ENCODE data around the gene STK10. TPM values are rescaled to one million over a fixed set of nuclear protein-coding genes. Genes with fewer than 3 reads are reported as not detected.

Gene STK10
- polyA plus RNA-seq, 1 of the 3 experiments (the other 2 are of a cell fraction), result 11.0 TPM

DNA sequence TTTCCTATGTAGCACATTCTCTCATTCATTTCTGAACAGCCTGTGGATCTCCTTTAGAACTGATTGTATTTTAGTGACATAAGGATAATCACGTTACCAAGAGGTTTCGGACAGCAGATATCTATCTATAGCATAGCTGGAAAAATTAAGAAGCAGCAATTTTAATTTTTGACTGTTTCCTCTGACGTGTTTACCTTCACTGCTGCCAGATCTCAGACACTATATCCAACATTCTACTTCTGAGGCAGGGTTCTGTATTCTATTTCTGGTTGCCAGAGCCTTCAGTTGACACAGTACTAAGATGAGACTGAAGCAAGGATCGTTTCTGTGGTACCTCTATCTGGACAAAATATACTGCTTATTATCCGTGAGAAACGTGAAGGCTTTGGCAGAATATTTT, 5.8 kb upstream of the STK10 start, which contains the start of gene EFCAB9:
TSS of gene EFCAB9 (plus strand) at position 301 of the 400 bp plus-strand sequence. CDS start at position 302, 1 bp downstream.
- POLR2A ChIA-PET, result no interaction called here
- Histone ChIP-seq H3K79me2 (ENCODE audit: insufficient read depth) (no peaks in the 10 kb centered on the region), H3K27ac (ENCODE audit: low read depth in 2 of 2, low read length in 1 of 2) (no peak within 1 kb of the TSS), H3K36me3 (replicated peaks in 1 of 2; ENCODE audit: control insufficient read depth in 1 of 2, insufficient read depth in 2 of 2, low read length in 1 of 2) (no peaks in the 10 kb centered on the region), H3K4me2 (no peak within 1 kb of the TSS), H2AFZ (ENCODE audit: low read depth) (no peak within 1 kb of the TSS), H3K27me3 (ENCODE audit: insufficient read depth) (no peaks in the 10 kb centered on the region), H3F3A (replicated peaks; ENCODE audit: insufficient read depth) (peaks cover 6% of the 10 kb centered on the region), H3K9me3 (no peaks in the 10 kb centered on the region), H3K9me2 (no peaks in the 10 kb centered on the region), H3K9ac (no peak within 1 kb of the TSS), H4K20me1 (ENCODE audit: insufficient read depth) (no peaks in the 10 kb centered on the region), H3K4me1 (ENCODE audit: control insufficient read depth in 1 of 2, insufficient read depth in 2 of 2, low read depth in 1 of 2, low read length in 1 of 2) (no peaks in the 10 kb centered on the region), H3K4me3 (ENCODE audit: low read depth in 2 of 2, low read length in 1 of 2) (no peak within 1 kb of the TSS)
- CTCF ChIA-PET, result interaction anchor here (1.7 kb wide), 1 partner anchor 100 kb away, joined by 4 read pairs; no protein-coding TSS in a partner anchor
- no peak for TF ChIP-seq ELF1 (IDR thresholded peaks at IDR 0.05)
- no peak for TF ChIP-seq RFX5 (IDR thresholded peaks at IDR 0.05; ENCODE audit: low read length)
- TF ChIP-seq GATA2 (CRISPR knock-in tag; IDR thresholded peaks at IDR 0.05), result no peak
- TF ChIP-seq, protein P1, sequence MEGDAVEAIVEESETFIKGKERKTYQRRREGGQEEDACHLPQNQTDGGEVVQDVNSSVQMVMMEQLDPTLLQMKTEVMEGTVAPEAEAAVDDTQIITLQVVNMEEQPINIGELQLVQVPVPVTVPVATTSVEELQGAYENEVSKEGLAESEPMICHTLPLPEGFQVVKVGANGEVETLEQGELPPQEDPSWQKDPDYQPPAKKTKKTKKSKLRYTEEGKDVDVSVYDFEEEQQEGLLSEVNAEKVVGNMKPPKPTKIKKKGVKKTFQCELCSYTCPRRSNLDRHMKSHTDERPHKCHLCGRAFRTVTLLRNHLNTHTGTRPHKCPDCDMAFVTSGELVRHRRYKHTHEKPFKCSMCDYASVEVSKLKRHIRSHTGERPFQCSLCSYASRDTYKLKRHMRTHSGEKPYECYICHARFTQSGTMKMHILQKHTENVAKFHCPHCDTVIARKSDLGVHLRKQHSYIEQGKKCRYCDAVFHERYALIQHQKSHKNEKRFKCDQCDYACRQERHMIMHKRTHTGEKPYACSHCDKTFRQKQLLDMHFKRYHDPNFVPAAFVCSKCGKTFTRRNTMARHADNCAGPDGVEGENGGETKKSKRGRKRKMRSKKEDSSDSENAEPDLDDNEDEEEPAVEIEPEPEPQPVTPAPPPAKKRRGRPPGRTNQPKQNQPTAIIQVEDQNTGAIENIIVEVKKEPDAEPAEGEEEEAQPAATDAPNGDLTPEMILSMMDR (IDR thresholded peaks at IDR 0.05), result no peak
- TF ChIP-seq TAF1 (IDR thresholded peaks at IDR 0.05; ENCODE audit: borderline replicate concordance, low read depth, low read length), result no peak
- no peak for DNase-seq
- WGBS (ENCODE audit: low lambda C conversion rate), result 73% methylated on average over 6 of the region's 6 CpGs

DNA sequence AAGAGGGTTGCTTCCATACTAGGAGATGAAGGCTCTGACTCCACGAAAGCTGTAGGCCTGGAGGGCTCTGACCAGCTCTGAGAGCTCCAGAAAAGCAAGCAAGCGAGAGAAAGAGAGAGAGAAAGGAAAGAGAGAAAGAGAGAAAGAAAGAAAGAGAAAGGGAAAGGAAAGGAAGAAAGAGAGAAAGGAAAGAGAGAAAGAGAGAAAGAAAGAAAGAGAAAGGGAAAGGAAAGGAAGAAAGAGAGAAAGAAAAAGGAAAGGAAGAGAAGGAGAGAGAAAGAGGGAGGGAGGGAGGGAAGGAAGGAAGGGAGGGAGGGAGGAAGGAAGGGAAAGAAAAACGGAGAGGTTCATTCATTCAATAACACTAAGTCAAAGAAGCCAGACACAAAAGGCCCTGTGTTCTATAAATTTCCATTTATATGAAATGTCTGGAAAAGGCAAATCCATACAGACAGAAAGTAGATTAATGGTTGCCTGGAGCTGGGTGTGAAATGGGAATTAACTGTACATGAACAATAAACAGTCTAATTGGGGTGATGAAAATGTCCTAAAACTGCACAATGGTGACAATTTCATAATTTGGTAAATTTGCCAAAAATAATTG, 1.8 kb upstream of the STK10 start:
- peaks cover 21% of the 10 kb centered on the region for H3K79me2 ChIP-seq (ENCODE audit: insufficient read depth)
- no peak overlapping the region; the same call in 1 of the 2 replicates for H2AFZ ChIP-seq (ENCODE audit: low read depth)
- 0 out of 2 replicates have a peak, but pooled peaks cover 4% of the 10 kb centered on the region for H4K20me1 ChIP-seq (ENCODE audit: insufficient read depth)
- TF ChIP-seq MEF2A (IDR thresholded peaks at IDR 0.05; ENCODE audit: borderline replicate concordance, low read depth) (no peak), RXRA (IDR thresholded peaks at IDR 0.05; ENCODE audit: borderline replicate concordance, low read depth) (no peak), TCF12 (IDR thresholded peaks at IDR 0.05) (no peak), ELF1 (IDR thresholded peaks at IDR 0.05) (no peak), YY1 (IDR thresholded peaks at IDR 0.05; ENCODE audit: low read depth) (no peak), NFIC (IDR thresholded peaks at IDR 0.05; ENCODE audit: borderline replicate concordance) (no peak), TAF1 (IDR thresholded peaks at IDR 0.05; ENCODE audit: borderline replicate concordance, low read depth, low read length) (no peak), CHD2 (IDR thresholded peaks at IDR 0.05; ENCODE audit: low read length, partially characterized antibody) (no peak)
- TF ChIP-seq, protein P2, sequence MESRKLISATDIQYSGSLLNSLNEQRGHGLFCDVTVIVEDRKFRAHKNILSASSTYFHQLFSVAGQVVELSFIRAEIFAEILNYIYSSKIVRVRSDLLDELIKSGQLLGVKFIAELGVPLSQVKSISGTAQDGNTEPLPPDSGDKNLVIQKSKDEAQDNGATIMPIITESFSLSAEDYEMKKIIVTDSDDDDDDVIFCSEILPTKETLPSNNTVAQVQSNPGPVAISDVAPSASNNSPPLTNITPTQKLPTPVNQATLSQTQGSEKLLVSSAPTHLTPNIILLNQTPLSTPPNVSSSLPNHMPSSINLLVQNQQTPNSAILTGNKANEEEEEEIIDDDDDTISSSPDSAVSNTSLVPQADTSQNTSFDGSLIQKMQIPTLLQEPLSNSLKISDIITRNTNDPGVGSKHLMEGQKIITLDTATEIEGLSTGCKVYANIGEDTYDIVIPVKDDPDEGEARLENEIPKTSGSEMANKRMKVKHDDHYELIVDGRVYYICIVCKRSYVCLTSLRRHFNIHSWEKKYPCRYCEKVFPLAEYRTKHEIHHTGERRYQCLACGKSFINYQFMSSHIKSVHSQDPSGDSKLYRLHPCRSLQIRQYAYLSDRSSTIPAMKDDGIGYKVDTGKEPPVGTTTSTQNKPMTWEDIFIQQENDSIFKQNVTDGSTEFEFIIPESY (IDR thresholded peaks at IDR 0.05; ENCODE audit: borderline replicate concordance, low read depth), result no peak
- TF ChIP-seq, protein P3, sequence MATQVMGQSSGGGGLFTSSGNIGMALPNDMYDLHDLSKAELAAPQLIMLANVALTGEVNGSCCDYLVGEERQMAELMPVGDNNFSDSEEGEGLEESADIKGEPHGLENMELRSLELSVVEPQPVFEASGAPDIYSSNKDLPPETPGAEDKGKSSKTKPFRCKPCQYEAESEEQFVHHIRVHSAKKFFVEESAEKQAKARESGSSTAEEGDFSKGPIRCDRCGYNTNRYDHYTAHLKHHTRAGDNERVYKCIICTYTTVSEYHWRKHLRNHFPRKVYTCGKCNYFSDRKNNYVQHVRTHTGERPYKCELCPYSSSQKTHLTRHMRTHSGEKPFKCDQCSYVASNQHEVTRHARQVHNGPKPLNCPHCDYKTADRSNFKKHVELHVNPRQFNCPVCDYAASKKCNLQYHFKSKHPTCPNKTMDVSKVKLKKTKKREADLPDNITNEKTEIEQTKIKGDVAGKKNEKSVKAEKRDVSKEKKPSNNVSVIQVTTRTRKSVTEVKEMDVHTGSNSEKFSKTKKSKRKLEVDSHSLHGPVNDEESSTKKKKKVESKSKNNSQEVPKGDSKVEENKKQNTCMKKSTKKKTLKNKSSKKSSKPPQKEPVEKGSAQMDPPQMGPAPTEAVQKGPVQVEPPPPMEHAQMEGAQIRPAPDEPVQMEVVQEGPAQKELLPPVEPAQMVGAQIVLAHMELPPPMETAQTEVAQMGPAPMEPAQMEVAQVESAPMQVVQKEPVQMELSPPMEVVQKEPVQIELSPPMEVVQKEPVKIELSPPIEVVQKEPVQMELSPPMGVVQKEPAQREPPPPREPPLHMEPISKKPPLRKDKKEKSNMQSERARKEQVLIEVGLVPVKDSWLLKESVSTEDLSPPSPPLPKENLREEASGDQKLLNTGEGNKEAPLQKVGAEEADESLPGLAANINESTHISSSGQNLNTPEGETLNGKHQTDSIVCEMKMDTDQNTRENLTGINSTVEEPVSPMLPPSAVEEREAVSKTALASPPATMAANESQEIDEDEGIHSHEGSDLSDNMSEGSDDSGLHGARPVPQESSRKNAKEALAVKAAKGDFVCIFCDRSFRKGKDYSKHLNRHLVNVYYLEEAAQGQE (IDR thresholded peaks at IDR 0.05; ENCODE audit: low read depth, low read length), result no peak
- TF ChIP-seq, protein P4, sequence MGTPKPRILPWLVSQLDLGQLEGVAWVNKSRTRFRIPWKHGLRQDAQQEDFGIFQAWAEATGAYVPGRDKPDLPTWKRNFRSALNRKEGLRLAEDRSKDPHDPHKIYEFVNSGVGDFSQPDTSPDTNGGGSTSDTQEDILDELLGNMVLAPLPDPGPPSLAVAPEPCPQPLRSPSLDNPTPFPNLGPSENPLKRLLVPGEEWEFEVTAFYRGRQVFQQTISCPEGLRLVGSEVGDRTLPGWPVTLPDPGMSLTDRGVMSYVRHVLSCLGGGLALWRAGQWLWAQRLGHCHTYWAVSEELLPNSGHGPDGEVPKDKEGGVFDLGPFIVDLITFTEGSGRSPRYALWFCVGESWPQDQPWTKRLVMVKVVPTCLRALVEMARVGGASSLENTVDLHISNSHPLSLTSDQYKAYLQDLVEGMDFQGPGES (IDR thresholded peaks at IDR 0.05; ENCODE audit: low read depth, low read length), result no peak
- WGBS (ENCODE audit: low lambda C conversion rate), result 96% methylated on average over 3 of the region's 3 CpGs
- H3K9me3 ChIP-seq, result no peaks in the 10 kb centered on the region
- H3K27me3 ChIP-seq (ENCODE audit: insufficient read depth), result no peaks in the 10 kb centered on the region
- ChIA-PET CTCF (interaction anchor here (1.0 to 5.8 kb wide), 22 partner anchors 9 to 281 kb away, joined by 3 to 60 read pairs (median 10); partner anchors contain the start of gene UBTD2), POLR2A (interaction anchor here (0.6 kb wide), 1 partner anchor 191 kb away, joined by 4 read pairs; no protein-coding TSS in a partner anchor)
- H3K4me1 ChIP-seq (ENCODE audit: control insufficient read depth in 1 of 2, insufficient read depth in 2 of 2, low read depth in 1 of 2, low read length in 1 of 2), result peaks cover 0 to 5% of the 10 kb centered on the region in 2 experiments; a peak in 1 of 4 replicates
- no peaks in the 10 kb centered on the region for H3K36me3 ChIP-seq (replicated peaks in 1 of 2; ENCODE audit: control insufficient read depth in 1 of 2, insufficient read depth in 2 of 2, low read length in 1 of 2)
- no peak for DNase-seq
- H3K4me2 ChIP-seq, result no peak overlapping the region
- no peak overlapping the region for H3K4me3 ChIP-seq (ENCODE audit: low read depth in 2 of 2, low read length in 1 of 2)
- no peaks in the 10 kb centered on the region for H3K9me2 ChIP-seq
- peaks cover 15% of the 10 kb centered on the region for H3F3A ChIP-seq (replicated peaks; ENCODE audit: insufficient read depth)
- no peak overlapping the region for H3K27ac ChIP-seq (ENCODE audit: low read depth in 2 of 2, low read length in 1 of 2)
- H3K9ac ChIP-seq, result no peak overlapping the region
